ENCODE measurements around the gene MRC2.

The MRC2 gene

DNA sequence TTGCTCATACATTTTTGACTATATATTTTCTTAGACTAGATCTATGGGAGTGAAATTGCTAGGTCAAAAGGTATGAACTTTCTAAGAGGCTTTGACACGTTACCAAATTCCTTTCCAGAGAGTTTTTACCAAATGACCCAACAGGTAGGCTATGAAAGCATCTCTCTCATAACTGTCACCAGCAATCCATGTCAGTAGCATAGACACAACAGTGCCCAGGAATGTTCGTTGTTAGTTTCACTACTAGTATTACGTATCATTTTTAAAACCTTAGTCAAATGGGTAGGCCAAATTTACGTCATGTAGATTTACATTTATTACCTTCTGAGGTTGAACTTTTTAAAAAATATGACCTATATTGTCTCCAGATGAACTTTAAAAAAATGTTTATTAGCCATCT is 113.8 kb downstream of the MRC2 start:
- TF ChIP-seq, protein P1, sequence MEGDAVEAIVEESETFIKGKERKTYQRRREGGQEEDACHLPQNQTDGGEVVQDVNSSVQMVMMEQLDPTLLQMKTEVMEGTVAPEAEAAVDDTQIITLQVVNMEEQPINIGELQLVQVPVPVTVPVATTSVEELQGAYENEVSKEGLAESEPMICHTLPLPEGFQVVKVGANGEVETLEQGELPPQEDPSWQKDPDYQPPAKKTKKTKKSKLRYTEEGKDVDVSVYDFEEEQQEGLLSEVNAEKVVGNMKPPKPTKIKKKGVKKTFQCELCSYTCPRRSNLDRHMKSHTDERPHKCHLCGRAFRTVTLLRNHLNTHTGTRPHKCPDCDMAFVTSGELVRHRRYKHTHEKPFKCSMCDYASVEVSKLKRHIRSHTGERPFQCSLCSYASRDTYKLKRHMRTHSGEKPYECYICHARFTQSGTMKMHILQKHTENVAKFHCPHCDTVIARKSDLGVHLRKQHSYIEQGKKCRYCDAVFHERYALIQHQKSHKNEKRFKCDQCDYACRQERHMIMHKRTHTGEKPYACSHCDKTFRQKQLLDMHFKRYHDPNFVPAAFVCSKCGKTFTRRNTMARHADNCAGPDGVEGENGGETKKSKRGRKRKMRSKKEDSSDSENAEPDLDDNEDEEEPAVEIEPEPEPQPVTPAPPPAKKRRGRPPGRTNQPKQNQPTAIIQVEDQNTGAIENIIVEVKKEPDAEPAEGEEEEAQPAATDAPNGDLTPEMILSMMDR (conservative IDR thresholded peaks at IDR 0.05; ENCODE audit: control insufficient read depth, insufficient read depth, low read depth, low read length) = no peak
- no peak for DNase-seq (ENCODE audit: low read depth)
- H3K4me3 ChIP-seq (ENCODE audit: control insufficient read depth, low read depth, low read length) = no peak overlapping the region

Measured in fibroblast of mammary gland (primary cell).